HFF-Myc (cell line): ENCODE results near the gene MEIS2.

Experiments used
- DNase-seq: peaks from one replicate; pipeline ENCODE4 v3.0.0-alpha.2; 2011; ENCODE audit warnings: low read depth; ENCODE audit errors: extremely low read depth
- H3K4me3 ChIP-seq: replicated peaks from 2 replicates; pipeline ENCODE4 v1.5.1; 2011; ENCODE audit warnings: low read depth, mild to moderate bottlenecking, control low read depth, low read length
- TF ChIP-seq, protein P1 (sequence below): IDR thresholded peaks from 2 replicates; pipeline ENCODE4 v1.5.1; 2012; ENCODE audit warnings: mild to moderate bottlenecking, low read depth, low read length, control low read depth; ENCODE audit errors: missing control alignments

Gene MEIS2

DNA sequence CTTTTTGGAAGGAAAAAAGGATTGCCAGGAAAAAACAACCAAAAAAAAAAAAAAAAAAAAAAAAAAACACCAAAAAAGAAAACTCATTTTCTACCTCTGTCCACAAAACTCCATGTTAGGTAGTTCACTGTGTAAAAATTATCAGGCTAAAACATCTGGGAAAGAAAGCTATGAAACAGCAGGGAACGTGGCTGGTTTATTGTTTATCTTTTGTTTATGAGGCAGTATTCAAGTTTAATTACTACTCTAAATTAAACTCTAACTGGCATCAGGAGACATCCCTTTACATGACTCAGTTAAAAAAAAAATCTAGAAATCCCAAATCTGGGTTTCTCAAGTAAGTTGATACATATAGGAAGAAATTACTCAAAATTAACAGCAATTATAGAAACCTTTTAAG lies 21.8 kb downstream of the MEIS2 start:
- TF ChIP-seq, protein P1, sequence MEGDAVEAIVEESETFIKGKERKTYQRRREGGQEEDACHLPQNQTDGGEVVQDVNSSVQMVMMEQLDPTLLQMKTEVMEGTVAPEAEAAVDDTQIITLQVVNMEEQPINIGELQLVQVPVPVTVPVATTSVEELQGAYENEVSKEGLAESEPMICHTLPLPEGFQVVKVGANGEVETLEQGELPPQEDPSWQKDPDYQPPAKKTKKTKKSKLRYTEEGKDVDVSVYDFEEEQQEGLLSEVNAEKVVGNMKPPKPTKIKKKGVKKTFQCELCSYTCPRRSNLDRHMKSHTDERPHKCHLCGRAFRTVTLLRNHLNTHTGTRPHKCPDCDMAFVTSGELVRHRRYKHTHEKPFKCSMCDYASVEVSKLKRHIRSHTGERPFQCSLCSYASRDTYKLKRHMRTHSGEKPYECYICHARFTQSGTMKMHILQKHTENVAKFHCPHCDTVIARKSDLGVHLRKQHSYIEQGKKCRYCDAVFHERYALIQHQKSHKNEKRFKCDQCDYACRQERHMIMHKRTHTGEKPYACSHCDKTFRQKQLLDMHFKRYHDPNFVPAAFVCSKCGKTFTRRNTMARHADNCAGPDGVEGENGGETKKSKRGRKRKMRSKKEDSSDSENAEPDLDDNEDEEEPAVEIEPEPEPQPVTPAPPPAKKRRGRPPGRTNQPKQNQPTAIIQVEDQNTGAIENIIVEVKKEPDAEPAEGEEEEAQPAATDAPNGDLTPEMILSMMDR: no peak
- no peak overlapping the region for H3K4me3 ChIP-seq
- DNase-seq: no peak

DNA sequence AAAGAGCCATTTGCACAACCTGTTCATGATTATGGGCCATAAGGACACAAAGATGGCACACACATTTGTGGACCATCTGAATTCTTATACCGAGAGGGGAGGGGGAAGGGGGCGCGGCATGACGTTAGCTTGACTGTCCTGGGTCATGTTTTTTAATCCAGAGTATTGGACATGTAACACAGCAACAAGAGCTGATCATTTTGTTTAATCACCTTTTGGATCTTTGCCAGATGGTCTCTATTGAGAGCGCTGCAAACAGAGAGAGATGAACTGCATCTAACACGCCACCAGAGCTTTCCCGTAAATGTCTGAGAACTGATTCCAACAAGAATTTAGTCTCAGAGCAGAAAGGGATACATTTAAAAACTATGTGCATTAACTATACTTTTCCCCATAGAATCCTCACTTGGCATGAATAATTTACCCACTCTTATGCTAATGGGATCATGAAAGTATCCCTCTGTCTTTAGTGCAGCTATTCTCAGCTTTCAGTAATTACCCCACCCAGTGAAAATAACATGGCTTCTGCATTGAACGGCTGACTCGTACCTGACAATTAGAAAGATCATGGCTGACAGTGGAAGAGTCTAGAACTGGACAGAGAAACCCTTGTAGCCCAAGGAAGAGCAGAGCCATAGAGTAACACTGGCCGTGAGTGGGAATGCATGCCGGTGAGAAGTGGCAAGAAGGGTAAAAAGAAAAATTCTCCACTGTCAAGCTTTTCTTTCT lies 22.6 kb downstream of the MEIS2 start:
- TF ChIP-seq, protein P1: no peak
- DNase-seq: no peak
- no peak overlapping the region for H3K4me3 ChIP-seq

DNA sequence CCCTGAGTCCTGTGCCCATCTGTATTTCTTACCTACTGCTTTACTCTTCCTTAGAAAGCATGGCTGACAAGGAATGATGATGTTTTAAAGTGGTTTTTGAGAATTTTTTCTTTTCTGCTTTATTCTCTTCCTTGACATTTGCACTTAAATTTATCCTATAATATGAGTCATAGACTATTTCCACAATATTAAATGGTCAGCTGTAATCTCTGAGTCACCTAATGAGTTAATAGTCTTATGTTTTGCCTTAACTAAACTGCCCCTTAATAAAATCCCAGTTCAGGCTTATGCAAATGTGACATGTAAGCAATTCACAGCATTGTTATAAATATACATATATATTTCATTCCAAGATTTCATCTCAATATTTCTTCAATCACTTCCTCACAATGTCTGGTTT lies 23.8 kb downstream of the MEIS2 start:
- no peak for DNase-seq
- no peak overlapping the region for H3K4me3 ChIP-seq
- TF ChIP-seq, protein P1: no peak

DNA sequence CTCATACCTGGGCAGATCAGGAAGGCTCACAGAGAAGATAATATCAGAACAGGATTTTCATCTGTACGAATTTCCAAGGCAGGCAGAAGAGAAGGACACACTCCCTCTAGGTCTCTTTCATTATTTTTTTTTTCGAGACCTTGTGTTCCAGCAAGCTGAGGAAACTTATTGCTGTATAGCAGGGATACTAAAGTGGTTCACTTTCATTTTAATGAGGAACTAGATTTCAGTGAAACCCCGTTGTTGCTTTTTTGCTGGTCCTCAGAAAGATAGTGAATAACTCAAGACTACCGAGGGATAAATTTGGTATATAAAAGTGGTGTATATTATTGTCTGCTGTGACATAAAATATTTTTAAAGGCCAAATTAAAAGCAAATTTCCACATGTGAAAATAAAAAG lies 24.6 kb downstream of the MEIS2 start:
- TF ChIP-seq, protein P1: no peak
- no peak overlapping the region for H3K4me3 ChIP-seq

DNA sequence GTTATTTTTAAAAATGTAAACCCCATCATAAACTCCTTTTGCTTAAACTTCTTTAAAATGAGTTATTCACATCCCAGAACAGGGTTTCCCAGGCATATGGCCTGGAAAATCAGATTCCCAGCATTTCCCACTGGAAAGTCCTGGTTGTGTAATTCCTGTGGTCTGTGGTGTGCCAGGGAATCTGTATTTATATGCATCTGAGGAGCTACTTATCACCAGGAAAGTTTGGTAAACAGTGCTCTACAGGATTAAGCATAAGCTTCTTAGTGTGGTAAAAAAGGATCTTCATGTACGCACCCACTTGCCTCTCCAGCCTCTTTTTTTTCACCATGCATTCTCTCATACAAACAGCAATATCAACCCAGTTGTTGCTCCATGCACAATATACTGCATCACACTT lies 28.2 kb downstream of the MEIS2 start:
- TF ChIP-seq, protein P1: no peak
- H3K4me3 ChIP-seq: no peak overlapping the region
- no peak for DNase-seq

More for the DNA sequence above, 24.6 kb downstream of the MEIS2 start:
- no peak for DNase-seq

DNA sequence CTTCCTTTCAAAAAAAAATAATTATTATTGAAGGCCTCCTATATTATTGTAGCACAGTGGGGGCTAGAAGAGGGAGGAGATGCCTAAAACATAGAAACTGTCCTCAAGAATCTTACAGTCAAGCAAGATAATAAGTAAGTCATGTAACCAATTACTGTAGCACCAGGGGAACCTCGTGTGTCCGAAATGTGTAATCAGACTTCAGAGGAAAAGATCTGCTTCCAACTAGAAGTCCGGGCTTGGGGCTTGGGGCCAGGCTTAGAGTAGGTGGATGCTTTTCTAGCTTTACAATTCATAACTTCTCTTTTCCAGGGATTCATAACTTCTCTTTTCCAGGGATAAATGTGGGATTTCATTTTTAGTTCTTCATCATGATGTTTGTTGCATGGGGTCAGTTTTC lies 29.2 kb downstream of the MEIS2 start:
- no peak for DNase-seq
- H3K4me3 ChIP-seq: no peak overlapping the region
- TF ChIP-seq, protein P1: no peak

DNA sequence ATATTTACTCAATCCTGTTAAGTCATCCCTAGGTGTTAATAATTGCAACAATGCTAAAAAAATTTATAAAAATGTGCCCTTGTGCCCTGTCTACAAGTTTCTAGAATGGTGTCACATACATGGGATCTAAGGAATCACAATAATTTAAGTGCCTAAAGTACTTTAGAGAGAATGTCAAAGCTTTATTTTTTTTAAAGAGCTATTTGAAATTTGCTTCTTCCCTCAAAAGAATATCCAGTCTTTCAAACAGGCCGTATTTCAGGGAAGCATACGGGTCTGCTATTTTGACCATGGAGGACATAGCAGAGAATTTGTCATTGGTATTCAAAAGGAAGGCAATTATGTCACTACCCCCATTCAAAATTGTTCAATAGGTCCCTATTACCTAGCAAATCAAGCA lies 29.7 kb downstream of the MEIS2 start:
- H3K4me3 ChIP-seq: no peak overlapping the region
- DNase-seq: no peak
- TF ChIP-seq, protein P1: no peak
